Ishikawa (cell line): ENCODE measurements around the gene GOLGB1.

Experiments
- CEBPB ChIP-seq: IDR thresholded peaks from 2 replicates; pipeline ENCODE4 v1.6.1; 2012
- EP300 ChIP-seq: IDR thresholded peaks from 2 replicates; pipeline ENCODE4 v1.6.1; 2012; ENCODE audit warnings: borderline replicate concordance
- FOXM1 ChIP-seq: IDR thresholded peaks from 2 replicates; pipeline ENCODE4 v1.6.1; 2012; ENCODE audit warnings: low read depth, borderline replicate concordance
- MAX ChIP-seq: IDR thresholded peaks from 2 replicates; pipeline ENCODE4 v1.6.1; 2012
- NFIC ChIP-seq: IDR thresholded peaks from 2 replicates; pipeline ENCODE4 v1.6.1; 2012
- RAD21 ChIP-seq: IDR thresholded peaks from 2 replicates; pipeline ENCODE4 v1.6.1; 2012; ENCODE audit warnings: low read depth
- TAF1 ChIP-seq: IDR thresholded peaks from 2 replicates; pipeline ENCODE4 v1.6.1; 2012; ENCODE audit warnings: low read depth, mild to moderate bottlenecking
- YY1 ChIP-seq: IDR thresholded peaks from 2 replicates; pipeline ENCODE4 v1.6.1; 2012; ENCODE audit warnings: low read depth
- ZBTB7A ChIP-seq: IDR thresholded peaks from 2 replicates; pipeline ENCODE4 v1.6.1; 2012; ENCODE audit warnings: low read depth
- TF ChIP-seq, protein P1 (sequence below): IDR thresholded peaks from 2 replicates; pipeline ENCODE4 v1.6.1; 2012; ENCODE audit warnings: low read depth, mild to moderate bottlenecking

DNA sequence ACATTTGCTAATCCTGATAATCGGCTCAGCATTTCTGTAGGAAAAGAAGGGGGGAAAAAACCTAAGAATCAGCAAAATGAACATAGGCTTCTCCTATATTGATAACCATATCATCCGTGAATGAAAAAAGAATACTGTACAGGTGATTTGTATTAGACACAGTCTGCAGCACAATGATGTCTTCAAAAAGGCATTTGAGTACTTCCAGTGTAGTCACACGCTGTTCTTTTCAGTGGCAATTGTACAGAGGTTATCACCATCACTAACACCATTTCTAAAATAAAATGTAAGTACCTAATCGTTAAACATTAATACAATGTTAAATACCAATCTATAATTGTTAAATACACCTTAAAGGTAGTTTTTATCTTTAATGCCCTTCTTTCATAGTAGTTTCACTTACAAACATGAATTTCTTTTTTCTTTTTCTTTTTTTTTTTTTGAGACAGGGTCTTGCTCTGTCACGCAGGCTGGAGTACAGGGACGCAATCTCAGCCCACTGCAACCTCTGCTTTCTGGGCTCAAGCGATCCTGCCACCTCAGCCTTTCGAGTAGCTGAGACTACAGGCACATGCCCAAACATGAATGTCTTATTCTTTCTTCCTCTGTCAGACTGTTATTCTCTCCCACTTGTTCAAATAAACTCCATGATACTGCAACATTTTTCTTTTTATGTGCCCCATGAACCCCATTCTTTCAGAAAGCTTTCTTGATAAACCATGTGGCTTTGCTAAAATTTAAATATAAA, 18.4 kb downstream of the GOLGB1 start:
- no peak for TF ChIP-seq EP300
- no peak for TF ChIP-seq NFIC
- TF ChIP-seq RAD21, result no peak
- TF ChIP-seq, protein P1, sequence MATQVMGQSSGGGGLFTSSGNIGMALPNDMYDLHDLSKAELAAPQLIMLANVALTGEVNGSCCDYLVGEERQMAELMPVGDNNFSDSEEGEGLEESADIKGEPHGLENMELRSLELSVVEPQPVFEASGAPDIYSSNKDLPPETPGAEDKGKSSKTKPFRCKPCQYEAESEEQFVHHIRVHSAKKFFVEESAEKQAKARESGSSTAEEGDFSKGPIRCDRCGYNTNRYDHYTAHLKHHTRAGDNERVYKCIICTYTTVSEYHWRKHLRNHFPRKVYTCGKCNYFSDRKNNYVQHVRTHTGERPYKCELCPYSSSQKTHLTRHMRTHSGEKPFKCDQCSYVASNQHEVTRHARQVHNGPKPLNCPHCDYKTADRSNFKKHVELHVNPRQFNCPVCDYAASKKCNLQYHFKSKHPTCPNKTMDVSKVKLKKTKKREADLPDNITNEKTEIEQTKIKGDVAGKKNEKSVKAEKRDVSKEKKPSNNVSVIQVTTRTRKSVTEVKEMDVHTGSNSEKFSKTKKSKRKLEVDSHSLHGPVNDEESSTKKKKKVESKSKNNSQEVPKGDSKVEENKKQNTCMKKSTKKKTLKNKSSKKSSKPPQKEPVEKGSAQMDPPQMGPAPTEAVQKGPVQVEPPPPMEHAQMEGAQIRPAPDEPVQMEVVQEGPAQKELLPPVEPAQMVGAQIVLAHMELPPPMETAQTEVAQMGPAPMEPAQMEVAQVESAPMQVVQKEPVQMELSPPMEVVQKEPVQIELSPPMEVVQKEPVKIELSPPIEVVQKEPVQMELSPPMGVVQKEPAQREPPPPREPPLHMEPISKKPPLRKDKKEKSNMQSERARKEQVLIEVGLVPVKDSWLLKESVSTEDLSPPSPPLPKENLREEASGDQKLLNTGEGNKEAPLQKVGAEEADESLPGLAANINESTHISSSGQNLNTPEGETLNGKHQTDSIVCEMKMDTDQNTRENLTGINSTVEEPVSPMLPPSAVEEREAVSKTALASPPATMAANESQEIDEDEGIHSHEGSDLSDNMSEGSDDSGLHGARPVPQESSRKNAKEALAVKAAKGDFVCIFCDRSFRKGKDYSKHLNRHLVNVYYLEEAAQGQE, result no peak
- TF ChIP-seq FOXM1, result no peak
- TF ChIP-seq CEBPB, result no peak
- TF ChIP-seq MAX, result no peak
- TF ChIP-seq YY1, result no peak
- no peak for TF ChIP-seq ZBTB7A
- TF ChIP-seq TAF1, result no peak
